ENCODE data around the gene HYLS1.

HYLS1 gene

DNA sequence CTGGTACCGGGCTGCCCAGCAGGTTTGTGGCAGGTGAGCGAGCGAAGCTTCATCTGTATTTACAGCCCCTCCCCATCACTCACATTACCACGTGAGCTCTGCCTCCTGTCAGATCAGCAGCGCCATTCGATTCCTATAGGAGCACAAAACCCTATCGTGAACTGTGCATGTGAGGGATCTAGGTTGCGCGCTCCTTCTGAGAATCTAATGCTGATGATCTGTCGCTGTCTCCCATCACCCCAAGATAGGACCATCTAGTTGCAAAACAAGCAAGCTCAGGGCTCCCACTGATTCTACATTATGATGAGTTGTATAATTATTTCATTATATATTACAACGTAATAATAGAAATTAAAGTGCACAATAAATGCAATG lies 42.6 kb downstream of the HYLS1 start:
- H3K4me3 ChIP-seq (ENCODE audit: low read length), result no peak overlapping the region
- TF ChIP-seq, protein P1, sequence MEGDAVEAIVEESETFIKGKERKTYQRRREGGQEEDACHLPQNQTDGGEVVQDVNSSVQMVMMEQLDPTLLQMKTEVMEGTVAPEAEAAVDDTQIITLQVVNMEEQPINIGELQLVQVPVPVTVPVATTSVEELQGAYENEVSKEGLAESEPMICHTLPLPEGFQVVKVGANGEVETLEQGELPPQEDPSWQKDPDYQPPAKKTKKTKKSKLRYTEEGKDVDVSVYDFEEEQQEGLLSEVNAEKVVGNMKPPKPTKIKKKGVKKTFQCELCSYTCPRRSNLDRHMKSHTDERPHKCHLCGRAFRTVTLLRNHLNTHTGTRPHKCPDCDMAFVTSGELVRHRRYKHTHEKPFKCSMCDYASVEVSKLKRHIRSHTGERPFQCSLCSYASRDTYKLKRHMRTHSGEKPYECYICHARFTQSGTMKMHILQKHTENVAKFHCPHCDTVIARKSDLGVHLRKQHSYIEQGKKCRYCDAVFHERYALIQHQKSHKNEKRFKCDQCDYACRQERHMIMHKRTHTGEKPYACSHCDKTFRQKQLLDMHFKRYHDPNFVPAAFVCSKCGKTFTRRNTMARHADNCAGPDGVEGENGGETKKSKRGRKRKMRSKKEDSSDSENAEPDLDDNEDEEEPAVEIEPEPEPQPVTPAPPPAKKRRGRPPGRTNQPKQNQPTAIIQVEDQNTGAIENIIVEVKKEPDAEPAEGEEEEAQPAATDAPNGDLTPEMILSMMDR (conservative IDR thresholded peaks at IDR 0.05; ENCODE audit: low read length), result no peak
- DNase-seq (ENCODE audit: low read depth), result no peak

DNA sequence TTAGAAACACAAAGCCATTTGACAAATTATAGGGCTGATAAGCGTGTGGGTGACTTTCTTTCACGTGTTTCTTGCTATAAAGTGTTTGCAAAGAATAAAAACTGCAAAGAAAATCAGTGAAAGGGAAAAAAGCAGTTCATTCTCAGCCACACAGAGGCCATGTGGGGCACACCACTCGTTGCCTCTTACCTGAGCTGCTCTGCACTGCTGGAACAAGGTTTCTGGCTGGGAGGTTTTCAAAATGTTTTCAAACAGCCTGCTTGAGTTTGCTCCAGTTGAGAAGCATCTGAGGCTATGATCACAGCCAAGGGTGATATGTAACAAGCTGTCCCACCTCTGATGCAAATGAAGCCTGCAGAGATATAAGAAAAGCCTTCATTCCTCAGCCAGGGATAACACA lies 43.6 kb downstream of the HYLS1 start:
- TF ChIP-seq, protein P1 (conservative IDR thresholded peaks at IDR 0.05; ENCODE audit: low read length), result no peak
- no peak for DNase-seq (ENCODE audit: low read depth)
- no peak overlapping the region for H3K4me3 ChIP-seq (ENCODE audit: low read length)

DNA sequence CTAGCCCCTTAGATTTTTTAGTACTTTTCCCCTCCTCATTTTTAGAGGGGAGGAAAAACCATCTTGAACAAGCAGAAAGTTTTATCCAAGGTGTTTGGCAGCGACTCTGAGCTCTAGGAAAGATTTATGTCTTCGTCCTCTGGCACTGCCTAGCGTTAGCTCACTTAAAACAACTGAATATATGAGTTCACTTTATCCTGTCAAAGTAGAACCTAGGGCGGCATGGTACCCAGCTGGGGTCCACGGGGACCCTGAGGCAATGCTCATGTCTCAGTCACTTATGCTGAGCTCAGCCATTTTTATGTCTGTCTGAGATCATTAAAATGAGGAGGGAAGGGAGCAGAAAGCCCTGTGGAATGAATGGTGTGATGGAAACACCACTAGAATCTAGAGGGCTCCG lies 44.2 kb downstream of the HYLS1 start:
- H3K4me3 ChIP-seq (ENCODE audit: low read length), result no peak overlapping the region
- TF ChIP-seq, protein P1 (conservative IDR thresholded peaks at IDR 0.05; ENCODE audit: low read length), result no peak
- no peak for DNase-seq (ENCODE audit: low read depth)

DNA sequence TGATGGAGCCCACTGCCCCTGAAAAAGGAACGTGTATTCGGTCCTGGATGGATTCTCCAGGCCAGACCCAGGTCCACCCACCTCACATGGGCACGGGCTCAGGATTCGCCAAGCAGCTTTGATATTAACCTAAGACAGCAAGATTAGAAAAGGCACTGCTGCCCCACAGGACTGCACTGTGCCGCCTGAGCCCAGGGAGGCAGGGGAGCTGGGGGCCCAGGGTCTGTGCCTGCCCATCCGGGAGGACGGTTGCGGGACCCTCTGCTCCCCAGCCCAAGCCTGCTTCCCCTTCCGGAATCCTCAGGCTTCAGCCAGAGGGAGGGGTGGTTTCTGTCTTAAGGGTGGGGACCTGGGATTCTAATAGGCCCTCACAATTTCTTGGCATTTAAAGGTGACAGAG lies 44.8 kb downstream of the HYLS1 start:
- no peak overlapping the region for H3K4me3 ChIP-seq (ENCODE audit: low read length)
- no peak for DNase-seq (ENCODE audit: low read depth)
- TF ChIP-seq, protein P1 (conservative IDR thresholded peaks at IDR 0.05; ENCODE audit: low read length), result no peak

DNA sequence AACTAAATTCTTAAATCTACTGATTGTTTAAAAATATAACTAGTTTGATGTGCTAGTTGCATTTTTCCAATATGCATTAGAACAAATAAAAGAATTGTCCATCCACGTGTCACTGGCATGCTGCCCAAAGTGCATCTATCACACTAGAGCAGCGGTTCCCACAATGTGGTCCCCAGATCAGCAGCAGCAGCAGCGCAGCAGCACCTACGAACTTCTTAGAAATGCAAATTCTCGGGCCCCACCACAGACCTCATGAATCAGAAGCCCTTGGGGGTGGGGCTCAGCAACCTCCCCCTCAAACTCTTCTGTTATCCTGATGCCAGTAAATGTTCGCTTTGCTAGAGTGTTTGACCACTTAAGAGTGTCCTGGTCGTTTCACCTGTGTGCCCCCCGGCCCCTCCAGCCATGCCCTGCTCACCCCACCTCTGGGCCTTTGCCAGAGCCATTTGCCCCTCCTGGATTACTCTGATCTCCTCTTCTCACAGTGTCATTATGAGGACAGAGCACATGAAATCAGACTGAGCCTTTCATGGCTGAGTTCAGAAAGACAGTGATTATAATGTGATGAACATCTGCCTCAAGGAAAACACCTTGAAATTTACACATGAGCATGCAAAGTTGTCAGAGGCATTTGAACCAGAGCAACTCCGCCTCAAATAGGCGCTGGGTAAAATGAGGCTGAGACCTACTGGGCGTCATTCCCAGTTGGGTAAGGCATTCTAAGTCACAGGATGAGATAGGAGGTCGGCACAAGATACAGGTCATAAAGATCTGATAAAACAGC lies 45.8 kb downstream of the HYLS1 start:
- DNase-seq (ENCODE audit: low read depth), result no peak
- TF ChIP-seq, protein P1 (conservative IDR thresholded peaks at IDR 0.05; ENCODE audit: low read length), result no peak
- no peak overlapping the region for H3K4me3 ChIP-seq (ENCODE audit: low read length)

DNA sequence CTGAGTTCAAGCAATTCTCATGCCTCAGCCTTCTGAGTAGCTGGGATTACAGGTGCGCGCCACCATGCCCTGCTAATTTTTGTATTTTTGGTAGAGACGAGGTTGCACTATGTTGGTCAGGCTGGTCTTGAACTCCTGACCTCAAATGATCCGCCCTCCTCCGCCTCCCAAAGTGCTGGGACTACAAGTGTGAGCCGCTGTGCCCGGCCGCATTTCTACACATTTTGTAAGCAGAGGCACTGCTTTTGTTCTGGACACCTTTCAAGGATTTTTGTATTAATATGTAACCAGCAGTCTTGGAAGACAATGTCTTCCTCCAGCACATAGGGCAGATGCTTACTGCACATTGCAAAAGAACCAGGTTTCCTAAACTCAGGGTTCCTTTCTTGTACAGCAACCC lies 47.0 kb downstream of the HYLS1 start:
- no peak for DNase-seq (ENCODE audit: low read depth)
- TF ChIP-seq, protein P1 (conservative IDR thresholded peaks at IDR 0.05; ENCODE audit: low read length), result no peak

DNA sequence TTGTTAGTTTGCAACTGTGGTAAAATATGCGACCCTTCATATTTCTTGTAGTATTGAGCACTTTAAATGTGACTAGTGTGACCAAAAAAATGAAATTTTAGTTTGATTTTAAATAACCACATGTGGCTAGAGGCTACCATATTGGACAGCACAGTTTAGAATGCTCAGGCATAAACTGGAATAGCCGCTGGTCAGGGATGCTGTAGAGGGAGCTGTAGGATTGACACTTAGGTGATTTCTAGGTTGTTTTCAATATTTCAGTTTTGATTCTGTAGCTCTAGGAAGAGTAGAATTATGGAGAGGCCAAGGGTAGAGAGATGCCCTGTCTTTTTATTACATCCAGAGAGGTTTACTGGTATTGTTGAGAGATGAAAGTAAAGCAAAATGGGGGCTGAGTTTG lies 47.6 kb downstream of the HYLS1 start:
- no peak for DNase-seq (ENCODE audit: low read depth)
- no peak overlapping the region for H3K4me3 ChIP-seq (ENCODE audit: low read length)
- TF ChIP-seq, protein P1 (conservative IDR thresholded peaks at IDR 0.05; ENCODE audit: low read length), result no peak

More for the DNA sequence above, 47.0 kb downstream of the HYLS1 start:
- H3K4me3 ChIP-seq (ENCODE audit: low read length), result no peak overlapping the region
